ENCODE results near the gene ASIC1. TPM values are rescaled to one million over a fixed set of nuclear protein-coding genes. Genes with fewer than 3 reads are reported as not detected.

Gene ASIC1
- total RNA-seq, 1 experiment from 2014 or later = 2.7 TPM

DNA sequence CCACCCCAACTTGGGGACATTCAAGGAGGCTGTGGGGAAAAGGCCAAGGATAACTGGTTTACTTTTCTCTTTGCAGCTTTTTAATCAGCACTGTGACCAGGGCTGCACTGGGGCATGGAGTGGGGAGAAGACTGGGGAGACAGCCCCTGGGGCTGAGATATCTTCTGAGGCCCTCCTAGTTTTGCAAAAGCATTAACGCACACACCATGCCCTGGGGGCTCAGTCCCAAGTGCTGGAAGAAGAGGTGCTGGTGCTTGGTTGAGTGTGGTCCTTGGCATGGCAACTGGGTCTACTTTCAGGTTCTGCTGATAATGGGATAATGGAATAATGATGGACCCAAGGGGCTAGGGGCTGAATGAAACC, 18.4 kb downstream of the ASIC1 start:
- BruUV-seq (replicated peaks) = no TSS peak
- intact Hi-C loops (cut with micrococcal nuclease; ENCODE audit: unreplicated experiment) = loop anchor here (1.0 kb wide), 1 partner anchor 239 kb away; no protein-coding TSS in a partner anchor
- Histone ChIP-seq H3K9me3 (ENCODE audit: low read depth, low read length, poor library complexity, severe bottlenecking) (no peaks in the 10 kb centered on the region), H3K4me1 (ENCODE audit: insufficient read depth, low read length, poor library complexity, severe bottlenecking) (no peaks in the 10 kb centered on the region), H3K27me3 (replicated peaks; ENCODE audit: insufficient read depth, low read depth, low read length, poor library complexity) (no peaks in the 10 kb centered on the region), H3K4me3 (ENCODE audit: low read depth, low read length, poor library complexity, severe bottlenecking) (no peak overlapping the region), H3K27ac (ENCODE audit: low read depth, low read length, poor library complexity, severe bottlenecking) (no peak overlapping the region), H3K36me3 (ENCODE audit: insufficient read depth, low read length, poor library complexity, severe bottlenecking) (no peaks in the 10 kb centered on the region)
- ChIA-PET POLR2A (ENCODE audit: low non-redundant PET) (no interaction called here), CTCF (interaction anchor here (0.7 to 1.3 kb wide), 3 partner anchors 36 to 110 kb away, joined by 3 to 4 read pairs (median 3); no protein-coding TSS in a partner anchor)
- no peak for DNase-seq (ENCODE audit: low spot score)
- TF ChIP-seq EZH2 (IDR thresholded peaks at IDR 0.05; ENCODE audit: borderline replicate concordance, low read depth, low read length, poor library complexity, severe bottlenecking) = no peak
- TF ChIP-seq, protein P1, sequence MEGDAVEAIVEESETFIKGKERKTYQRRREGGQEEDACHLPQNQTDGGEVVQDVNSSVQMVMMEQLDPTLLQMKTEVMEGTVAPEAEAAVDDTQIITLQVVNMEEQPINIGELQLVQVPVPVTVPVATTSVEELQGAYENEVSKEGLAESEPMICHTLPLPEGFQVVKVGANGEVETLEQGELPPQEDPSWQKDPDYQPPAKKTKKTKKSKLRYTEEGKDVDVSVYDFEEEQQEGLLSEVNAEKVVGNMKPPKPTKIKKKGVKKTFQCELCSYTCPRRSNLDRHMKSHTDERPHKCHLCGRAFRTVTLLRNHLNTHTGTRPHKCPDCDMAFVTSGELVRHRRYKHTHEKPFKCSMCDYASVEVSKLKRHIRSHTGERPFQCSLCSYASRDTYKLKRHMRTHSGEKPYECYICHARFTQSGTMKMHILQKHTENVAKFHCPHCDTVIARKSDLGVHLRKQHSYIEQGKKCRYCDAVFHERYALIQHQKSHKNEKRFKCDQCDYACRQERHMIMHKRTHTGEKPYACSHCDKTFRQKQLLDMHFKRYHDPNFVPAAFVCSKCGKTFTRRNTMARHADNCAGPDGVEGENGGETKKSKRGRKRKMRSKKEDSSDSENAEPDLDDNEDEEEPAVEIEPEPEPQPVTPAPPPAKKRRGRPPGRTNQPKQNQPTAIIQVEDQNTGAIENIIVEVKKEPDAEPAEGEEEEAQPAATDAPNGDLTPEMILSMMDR (conservative IDR thresholded peaks at IDR 0.05; ENCODE audit: low read depth, low read length) = no peak

DNA sequence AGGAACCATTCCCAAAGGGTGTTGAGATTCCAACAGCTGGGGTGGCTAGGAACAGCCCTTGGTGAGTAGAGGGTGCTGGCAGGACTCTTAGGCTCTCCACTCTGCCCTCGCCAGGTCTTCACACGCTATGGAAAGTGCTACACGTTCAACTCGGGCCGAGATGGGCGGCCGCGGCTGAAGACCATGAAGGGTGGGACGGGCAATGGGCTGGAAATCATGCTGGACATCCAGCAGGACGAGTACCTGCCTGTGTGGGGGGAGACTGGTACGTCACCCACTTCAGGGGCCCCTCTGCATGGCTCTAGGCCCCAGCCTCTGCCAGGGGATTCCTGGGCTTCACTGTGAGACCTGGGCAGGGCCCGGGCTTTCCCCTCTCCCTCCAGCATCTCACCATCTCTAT, 19.7 kb downstream of the ASIC1 start:
- Histone ChIP-seq H3K4me3 (ENCODE audit: low read depth, low read length, poor library complexity, severe bottlenecking) (no peak overlapping the region), H3K9me3 (ENCODE audit: low read depth, low read length, poor library complexity, severe bottlenecking) (no peaks in the 10 kb centered on the region), H3K27ac (ENCODE audit: low read depth, low read length, poor library complexity, severe bottlenecking) (no peak overlapping the region), H3K36me3 (ENCODE audit: insufficient read depth, low read length, poor library complexity, severe bottlenecking) (no peaks in the 10 kb centered on the region), H3K27me3 (replicated peaks; ENCODE audit: insufficient read depth, low read depth, low read length, poor library complexity) (no peaks in the 10 kb centered on the region), H3K4me1 (ENCODE audit: insufficient read depth, low read length, poor library complexity, severe bottlenecking) (no peaks in the 10 kb centered on the region)
- ChIA-PET POLR2A (ENCODE audit: low non-redundant PET) (no interaction called here), CTCF (interaction anchor here (1.3 kb wide), 1 partner anchor 110 kb away, joined by 3 read pairs; no protein-coding TSS in a partner anchor)
- DNase-seq (ENCODE audit: low spot score) = no peak
- BruUV-seq (replicated peaks) = no TSS peak
- TF ChIP-seq EZH2 (IDR thresholded peaks at IDR 0.05; ENCODE audit: borderline replicate concordance, low read depth, low read length, poor library complexity, severe bottlenecking) = no peak
- TF ChIP-seq, protein P1 (conservative IDR thresholded peaks at IDR 0.05; ENCODE audit: low read depth, low read length) = no peak
- intact Hi-C loops (cut with micrococcal nuclease; ENCODE audit: unreplicated experiment) = no loop called here

DNA sequence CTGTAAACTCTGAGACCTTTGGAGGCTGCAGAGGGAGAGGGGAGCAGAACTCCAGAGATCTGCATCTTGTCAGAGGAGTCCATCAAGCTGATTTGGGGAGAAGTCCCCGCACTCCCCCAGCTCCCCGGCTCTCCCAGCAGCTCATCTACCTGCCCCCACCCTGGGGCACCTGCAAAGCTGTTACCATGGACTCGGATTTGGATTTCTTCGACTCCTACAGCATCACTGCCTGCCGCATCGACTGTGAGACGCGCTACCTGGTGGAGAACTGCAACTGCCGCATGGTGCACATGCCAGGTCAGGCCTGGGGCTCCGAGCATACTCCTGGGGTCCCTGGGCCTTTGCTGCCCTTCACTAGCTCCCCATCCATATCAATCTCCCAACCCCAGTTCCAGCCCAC, 20.9 kb downstream of the ASIC1 start:
- Histone ChIP-seq H3K36me3 (ENCODE audit: insufficient read depth, low read length, poor library complexity, severe bottlenecking) (no peaks in the 10 kb centered on the region), H3K27ac (ENCODE audit: low read depth, low read length, poor library complexity, severe bottlenecking) (no peak overlapping the region), H3K4me3 (ENCODE audit: low read depth, low read length, poor library complexity, severe bottlenecking) (no peak overlapping the region), H3K27me3 (replicated peaks; ENCODE audit: insufficient read depth, low read depth, low read length, poor library complexity) (no peaks in the 10 kb centered on the region), H3K9me3 (ENCODE audit: low read depth, low read length, poor library complexity, severe bottlenecking) (no peaks in the 10 kb centered on the region), H3K4me1 (ENCODE audit: insufficient read depth, low read length, poor library complexity, severe bottlenecking) (no peaks in the 10 kb centered on the region)
- ChIA-PET POLR2A (ENCODE audit: low non-redundant PET) (interaction anchor here (0.7 kb wide), 1 partner anchor 9 kb away, joined by 3 read pairs; no protein-coding TSS in a partner anchor), CTCF (no interaction called here)
- intact Hi-C loops (cut with micrococcal nuclease; ENCODE audit: unreplicated experiment) = no loop called here
- TF ChIP-seq, protein P1 (conservative IDR thresholded peaks at IDR 0.05; ENCODE audit: low read depth, low read length) = no peak
- TF ChIP-seq EZH2 (IDR thresholded peaks at IDR 0.05; ENCODE audit: borderline replicate concordance, low read depth, low read length, poor library complexity, severe bottlenecking) = no peak
- no TSS peak for BruUV-seq (replicated peaks)
- no peak for DNase-seq (ENCODE audit: low spot score)
